ENCODE measurements around the gene PCGF5.
A peak's percentile ranks its signal among the peaks of the same experiment; 100 is the strongest.
"Not testable (repeated sequence)": the region's sequence is repeated elsewhere in the genome, so short reads cannot be mapped to it uniquely, and the experiment has no call there.

Gene PCGF5

DNA sequence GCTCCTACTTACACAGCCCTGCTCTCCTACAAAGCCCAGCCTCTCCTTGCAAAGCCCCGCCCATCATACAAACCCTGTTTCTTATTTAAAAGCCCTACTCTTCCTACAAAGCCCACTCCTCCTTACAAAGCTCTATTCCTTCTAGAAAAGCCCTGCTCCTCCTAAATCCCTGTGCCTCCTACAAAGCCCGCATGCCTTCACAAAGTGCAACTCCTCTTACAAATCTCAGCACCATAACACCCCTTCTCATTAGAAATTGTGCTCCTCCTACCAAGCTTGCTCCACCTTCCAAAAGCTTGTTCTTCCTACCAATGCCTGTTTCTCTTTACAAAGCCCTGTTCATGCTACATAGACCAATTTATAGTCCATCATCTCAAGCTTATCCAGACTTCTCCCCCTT is 66.1 kb downstream of the PCGF5 start:
- DNase-seq (ENCODE audit: low spot score) = no peak

DNA sequence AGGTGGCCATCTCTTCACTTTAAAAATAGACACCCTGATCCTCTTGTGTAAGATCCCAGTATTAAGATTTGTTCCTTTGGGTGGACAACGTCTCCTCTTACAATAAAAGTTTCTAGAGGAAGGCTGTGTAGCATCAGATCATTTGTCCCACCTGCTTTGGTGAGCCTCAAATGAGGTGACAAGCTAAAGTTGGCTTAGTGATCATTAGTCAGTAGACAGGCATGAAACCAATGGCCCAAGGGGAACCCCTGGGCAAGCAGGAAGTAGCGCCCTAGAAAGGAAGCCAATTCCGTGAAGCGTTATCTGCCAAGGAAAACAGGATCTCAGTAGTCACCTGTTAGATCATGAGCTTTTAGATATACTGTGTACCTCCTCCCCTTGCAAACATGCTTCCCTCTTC is 66.8 kb downstream of the PCGF5 start:
- no peak for DNase-seq (ENCODE audit: low spot score)

DNA sequence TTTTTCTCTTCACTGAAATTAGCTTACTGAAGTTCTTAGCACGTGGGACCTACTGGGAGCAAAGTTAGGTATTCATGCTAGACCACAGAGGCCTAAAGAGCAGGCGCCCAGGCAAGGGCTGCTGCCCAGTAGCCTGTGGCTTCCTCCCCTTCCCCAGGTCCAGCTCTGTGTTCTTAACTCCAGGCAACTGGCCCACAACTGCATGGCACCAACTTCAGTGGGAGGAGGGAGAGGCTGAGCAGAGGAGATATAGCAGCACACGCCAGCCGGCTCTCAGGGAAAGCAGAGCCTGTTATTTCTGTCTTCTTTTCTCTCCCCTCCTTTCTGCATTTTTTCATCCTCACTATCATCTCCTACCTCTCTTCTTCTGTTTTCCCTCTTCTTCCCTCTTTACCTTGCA is 67.4 kb downstream of the PCGF5 start:
- DNase-seq (ENCODE audit: low spot score) = no peak

DNA sequence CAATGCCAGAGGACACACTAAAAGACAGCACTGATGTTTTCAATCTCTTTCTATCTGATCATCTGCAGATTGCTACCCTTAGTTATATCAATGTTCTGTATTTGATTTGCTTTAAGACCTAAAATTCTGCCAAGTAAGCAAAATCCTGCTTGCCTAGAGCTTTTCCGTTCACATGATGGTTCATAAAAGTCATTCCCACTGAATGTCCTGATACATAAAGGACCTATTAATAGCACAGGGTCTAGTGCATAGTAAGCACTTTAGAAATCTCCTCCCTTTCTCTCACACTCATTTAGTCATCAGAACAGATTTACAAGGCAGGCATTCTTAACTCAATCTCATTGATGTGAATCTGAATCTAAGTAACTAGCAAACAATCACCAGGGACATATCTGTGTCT is 68.8 kb downstream of the PCGF5 start:
- DNase-seq (ENCODE audit: low spot score) = no peak

DNA sequence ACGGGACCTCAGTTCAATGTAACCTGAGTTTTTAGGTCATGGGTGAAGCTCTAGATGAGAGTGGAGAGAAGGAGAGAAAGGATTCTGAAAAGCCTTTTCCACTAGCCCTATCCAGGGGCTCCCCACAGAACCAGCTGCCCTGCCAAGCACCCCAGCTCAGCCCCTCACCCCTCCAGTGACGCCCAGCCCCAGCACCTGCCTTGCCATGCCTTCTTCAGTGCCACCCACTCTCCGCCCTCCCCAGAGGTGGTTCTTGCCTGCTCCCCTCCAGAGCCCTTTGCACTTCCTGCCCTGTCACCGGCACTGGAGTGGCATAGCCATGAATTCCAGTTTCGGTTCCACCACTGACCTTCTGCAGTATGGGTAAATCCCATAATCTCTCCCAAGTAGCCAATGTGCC is 70.1 kb downstream of the PCGF5 start:
- DNase-seq (ENCODE audit: low spot score) = no peak

DNA sequence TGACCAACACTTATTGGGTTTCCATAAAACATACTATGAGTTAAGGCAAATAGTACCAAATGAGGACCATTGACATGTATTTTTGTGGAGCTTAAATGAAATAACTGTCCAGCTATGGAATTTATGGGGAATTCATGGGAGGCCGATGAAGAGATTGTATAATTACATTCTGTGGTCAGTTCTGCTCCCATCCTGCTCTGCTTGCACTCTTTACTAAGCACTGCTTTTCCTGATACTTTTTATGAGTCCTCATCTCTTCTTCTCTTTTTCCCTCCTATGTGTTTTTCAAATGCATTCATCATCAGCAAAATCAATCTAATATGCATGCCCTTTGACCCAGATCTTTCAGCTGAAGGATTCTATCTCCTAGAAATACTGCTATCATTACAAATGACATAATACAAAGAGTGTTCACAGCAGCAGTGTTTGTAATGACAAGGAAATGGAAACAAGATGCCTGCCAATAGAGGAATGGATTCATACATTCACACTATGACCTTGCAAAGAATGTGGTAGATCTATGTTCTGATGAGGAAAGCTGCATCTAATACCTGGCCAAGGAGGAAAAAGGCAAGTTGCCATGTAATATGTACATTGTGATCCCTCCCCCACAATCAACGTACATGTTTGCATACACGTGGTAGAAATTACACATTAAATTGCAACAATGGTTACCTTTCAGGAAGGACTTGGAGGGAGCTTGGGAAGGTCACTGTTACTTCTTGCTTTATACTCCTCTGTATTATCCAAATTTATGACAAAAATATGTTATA is 73.9 kb downstream of the PCGF5 start:
- DNase-seq (ENCODE audit: low spot score) = no peak

DNA sequence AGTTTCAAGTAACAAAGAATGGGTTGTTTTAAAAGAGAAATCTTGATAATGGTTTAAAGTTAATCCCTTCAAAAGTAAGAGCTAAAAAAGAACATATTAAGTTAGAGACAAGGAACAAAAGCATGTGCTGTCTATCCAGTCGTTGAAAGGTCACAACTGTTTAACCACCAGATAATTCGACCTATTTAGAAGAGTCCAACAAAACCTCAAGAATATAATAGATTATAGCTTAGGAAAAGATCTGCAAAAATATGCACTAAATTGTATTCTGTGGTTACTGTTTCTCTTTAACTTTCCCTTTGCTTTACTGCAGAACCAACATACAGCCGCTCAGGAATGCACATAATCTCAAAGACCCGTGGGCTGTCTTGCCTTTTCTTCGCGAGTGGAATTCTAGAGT is 74.9 kb downstream of the PCGF5 start:
- DNase-seq (ENCODE audit: low spot score) = no peak

DNA sequence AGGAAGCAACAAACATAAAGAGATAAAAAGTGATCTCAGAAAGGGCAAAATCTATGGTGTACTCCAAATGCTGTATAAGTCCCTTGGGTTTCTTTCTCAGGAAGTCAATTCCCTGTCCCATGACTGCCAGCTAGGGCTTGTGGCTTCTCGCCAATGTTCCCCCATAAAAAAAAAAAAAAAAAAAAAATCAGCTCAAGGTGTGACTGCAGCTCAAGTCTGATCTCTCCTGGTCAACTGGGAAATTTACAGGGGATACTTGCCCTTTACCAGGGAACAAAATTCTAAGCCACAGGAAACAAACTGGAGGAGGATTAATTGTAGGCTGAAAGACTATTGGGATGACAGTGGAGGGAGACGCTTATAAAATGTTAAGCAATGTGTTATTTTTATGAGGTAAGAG is 76.0 kb downstream of the PCGF5 start:
- no peak for DNase-seq (ENCODE audit: low spot score)

DNA sequence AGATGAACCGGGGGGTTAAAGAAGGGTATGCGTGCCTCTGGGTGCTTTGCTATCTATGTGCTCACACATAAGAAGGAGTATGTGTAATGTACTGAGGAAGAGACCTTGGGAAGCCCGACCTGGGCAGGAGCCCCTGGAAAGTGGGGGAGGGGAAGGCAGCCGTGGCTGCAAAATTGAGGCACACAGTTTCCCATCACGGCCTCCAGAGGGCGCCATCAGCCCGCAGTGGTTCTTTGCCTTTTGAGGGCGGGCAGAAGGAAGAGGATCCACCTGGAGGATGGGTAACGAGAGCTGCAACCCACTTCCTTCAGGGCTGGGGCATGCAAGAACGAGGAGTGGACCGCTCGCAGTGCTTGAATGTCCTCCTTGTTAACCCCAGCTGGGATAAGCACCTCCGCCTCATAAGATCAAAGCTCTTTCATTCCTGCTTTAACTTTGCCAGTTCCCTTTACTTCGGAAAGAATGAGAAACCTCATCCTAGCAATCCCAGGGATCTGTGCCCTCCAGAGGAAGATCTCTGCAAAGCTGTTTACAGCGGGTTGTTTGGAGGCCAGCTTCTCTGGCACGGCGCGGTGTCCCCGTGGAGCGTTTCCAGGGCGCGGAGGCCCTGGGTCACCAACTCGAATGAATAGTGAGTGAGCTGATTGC is 77.9 kb downstream of the PCGF5 start:
- DNase-seq (ENCODE audit: low spot score) = peak; percentile 60

DNA sequence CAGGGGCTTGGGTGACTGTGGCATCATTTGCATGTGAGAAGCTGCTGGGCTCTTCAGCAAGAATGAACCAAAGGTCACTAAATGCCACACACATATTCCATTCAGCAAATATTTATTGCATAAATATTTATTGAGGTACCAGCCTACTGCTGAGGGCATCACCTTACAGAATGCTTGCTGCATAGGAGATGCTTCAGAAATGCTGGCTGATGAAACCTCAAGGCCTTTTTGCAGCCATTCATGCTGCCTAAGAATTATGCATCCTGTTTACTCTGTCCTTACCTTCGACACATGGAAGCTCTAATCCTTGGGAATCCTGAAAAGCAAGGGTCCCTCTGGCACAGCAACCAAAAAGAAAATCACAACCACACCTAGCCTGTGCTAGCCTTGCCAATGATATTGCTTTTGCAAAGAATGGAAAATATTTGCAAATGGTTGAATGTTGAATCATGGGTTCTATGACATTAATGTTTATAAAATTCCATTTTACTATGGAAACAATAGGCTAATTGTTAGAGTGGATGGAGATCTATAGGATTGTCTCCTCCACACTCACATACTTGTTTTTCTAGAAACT is 79.6 kb downstream of the PCGF5 start:
- no peak for DNase-seq (ENCODE audit: low spot score)

DNA sequence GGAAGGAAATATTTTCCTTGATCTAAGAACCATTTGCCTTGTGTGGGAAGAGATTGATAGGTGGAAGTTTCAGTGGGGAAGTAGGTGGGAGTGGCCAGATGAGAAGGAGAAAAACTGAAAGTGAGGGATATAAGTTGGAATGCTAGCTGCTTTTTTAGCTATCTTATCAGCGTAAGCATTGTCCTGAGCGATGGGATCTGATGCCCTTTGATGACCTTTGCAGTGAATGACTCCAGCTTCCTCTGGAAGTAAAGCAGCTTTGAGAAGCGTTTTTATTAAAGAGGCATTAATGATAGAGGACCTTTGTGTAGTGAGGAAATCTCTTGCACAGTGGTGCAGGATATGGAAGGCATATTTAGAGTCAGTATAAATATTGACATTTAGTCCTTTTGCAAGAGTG is 82.5 kb downstream of the PCGF5 start:
- not testable (repeated sequence) for DNase-seq (ENCODE audit: low spot score)

DNA sequence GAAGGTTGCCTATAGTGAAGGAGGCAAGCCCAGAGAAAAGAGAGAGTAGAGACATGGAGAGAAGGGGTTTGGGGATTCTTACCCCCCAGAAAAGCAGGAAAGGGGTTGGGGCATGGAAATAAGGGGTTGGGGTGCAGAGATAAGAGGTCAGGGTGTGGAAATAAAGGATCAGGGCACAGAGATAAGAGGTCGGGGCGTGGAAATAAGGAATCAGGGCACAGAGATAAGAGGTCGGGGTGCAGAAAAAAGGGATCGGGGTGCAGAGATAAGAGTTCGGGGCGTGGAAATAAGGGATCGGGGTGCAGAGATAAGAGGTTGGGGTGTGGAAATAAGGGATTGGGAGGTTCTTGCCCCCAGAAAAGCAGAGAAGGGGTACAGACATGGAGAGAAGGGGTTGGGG is 85.5 kb downstream of the PCGF5 start:
- DNase-seq (ENCODE audit: low spot score) = not testable (repeated sequence)

DNA sequence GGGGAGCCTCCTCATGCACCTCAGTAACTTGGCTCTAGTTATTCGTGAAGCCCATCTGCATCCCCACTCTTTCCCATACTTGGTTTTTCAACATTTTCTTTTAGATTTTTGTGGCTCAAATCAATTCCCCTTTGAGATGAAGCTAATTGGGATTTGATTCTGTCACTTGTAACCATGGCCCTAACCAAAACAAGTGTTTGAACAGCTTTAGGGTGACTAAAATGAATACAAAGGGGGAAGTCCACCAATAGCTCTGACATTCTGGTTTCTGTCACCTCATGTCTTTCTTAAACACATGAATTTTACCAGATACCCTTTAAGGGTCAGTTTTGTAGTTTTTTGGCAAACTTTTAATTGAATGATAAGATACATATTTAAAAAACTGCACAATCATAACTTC is 87.0 kb downstream of the PCGF5 start:
- DNase-seq (ENCODE audit: low spot score) = no peak

DNA sequence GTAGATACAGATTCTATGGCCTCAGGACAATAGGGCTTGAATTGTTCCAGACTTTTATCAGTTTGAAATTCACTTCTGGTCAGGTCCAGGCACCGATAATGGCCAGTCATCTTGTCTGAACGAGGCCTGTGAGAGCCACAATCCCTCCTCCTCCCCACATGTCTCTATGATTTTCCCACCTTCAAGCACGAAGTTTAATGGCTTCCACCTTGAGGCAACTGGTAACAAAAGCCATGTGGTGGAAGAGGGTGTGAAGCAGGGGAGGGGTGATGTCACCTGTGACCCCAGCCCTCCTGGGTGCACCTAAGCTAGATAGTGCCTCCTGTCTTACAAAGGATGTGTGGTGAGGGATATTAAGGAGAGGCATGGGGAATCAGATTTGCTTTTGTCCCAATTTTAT is 89.2 kb downstream of the PCGF5 start:
- no peak for DNase-seq (ENCODE audit: low spot score)

DNA sequence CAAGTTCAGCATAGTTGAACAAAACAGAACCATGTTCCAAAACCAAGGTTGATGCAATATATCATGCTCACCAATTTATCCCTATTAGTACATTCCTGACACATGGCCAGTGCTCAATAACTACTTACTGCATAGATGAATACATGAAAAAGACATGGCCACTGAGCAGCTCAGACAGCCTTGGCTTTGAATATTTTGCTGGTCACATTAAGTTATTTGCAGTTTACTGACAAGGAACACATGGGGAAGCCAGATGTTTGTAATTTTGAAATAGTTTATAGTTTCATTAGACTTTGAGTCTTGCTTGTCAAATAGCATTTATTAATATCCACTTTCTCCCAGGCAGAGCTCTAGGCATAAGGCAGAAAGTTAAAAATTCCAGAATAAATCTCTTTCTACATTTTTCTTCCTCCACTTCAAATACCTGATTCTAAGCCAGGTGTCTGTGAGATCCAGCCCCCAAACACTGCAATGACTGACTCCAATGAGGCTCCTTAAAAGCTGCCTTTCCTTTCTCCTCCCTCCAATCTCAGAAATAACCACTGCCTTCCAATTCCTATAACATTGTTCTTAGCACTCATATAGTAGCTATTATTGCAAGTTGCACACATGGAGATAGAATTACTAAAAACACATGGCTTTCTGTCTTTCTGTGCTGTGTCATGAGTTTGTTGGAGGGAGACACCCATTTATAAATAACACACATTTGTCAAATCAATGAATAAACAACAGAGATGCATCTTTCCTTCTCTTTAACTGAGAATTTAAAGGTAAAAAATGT is 91.3 kb downstream of the PCGF5 start:
- no peak for DNase-seq (ENCODE audit: low spot score)

DNA sequence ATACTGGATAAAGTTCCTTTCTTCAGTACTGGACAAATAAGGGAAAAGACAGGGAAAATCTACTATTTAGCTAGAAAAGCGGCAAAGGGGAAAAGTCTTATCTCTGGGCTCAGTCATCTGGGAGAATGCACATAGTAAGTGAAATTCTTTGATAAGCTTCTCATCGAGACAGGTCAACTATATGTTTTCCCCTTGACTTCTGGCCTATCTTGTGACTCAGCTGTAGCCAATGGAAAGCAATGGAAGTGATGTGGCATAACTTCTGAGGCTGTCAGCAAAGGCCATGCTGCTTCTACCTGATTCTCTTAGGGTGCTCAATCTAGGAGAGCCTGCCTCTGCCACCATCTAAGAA is 91.9 kb downstream of the PCGF5 start:
- no peak for DNase-seq (ENCODE audit: low spot score)

DNA sequence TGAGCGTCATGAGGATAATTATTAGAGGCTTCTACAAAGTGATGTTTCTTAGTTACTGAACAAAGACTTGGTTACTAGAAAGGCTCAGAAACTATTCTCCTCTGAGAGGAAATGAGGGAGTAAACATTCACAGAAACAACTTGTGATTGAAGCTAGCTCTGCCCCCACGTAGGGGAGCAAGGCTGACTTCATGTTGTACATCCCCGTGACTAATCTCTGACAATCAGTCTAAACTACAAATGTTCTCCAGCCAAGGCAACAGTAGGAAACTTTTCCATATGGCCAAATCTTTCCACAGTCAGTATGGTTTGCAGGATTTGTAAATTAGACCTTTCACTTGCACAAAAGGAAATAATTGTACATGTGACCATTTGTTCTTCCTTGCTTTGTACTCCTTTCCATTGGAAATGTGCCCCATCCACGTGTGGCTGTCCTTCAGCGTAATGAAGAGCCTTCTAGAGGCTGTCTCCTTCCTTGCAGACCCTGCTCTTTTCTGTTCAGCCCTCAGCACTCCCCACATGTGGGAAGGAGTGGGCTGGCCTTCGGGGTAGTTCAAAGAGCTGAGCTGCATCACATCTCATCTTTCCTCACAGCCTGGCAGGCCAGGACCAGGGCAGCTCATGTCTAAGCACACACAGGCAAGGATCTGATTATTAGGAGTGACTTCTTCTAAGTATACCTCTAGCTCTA is 93.5 kb downstream of the PCGF5 start:
- DNase-seq (ENCODE audit: low spot score) = no peak

DNA sequence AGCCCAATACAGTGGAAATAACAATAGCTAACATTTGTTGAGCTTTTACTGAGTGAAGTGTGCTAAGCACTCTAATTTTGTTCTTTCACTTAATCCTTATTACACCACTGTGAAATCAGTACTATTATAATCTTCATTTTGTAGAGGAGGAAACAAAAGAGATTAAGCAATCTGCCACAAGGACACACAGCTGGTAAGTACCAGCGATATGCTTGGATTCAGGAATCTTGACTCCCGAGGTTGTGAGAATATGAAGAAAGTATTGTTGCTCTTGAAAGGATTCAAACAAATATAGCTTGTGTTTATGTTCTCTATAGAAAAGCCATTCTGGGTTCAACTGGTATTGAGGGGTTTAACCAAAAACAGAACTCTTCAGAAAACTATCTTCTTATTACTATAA is 96.0 kb downstream of the PCGF5 start:
- no peak for DNase-seq (ENCODE audit: low spot score)

DNA sequence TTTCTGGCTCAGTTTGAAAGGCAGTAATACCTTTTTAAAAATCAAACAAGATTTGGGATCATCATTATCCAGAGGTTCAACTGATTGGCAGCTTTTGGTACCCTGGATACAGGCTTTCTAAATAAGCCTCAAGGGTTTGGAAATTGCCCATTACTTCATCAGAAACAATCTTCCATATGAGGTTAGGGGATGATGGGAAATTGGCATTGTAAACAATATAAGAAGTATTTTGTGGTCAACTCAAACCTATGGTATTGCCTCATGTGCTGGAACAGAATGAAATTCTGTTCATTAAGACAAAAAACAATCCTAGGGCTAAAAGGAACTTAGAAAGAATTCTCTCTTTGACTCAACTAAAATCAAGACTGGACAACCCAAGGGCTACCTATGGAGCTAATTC is 97.1 kb downstream of the PCGF5 start:
- no peak for DNase-seq (ENCODE audit: low spot score)

DNA sequence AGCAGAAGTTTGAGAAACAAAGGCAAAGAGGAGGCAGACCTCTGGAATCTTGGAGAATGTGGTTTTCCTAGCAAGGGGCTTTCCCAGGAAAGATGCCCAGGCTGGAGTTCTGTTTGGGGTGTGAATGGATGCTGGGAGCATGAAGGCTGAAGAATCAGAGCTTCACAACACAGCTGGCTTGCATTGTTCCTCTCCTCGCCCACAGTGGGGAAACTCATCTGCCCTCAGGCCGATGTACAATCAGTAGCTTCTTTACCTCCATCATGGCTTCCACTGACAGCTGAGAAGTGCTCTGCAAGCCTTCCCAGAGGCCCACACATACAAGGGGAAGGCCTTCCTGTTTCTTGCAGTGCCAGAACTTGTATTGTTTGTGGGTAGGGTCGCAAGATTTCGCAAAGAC is 98.9 kb downstream of the PCGF5 start:
- no peak for DNase-seq (ENCODE audit: low spot score)

DNA sequence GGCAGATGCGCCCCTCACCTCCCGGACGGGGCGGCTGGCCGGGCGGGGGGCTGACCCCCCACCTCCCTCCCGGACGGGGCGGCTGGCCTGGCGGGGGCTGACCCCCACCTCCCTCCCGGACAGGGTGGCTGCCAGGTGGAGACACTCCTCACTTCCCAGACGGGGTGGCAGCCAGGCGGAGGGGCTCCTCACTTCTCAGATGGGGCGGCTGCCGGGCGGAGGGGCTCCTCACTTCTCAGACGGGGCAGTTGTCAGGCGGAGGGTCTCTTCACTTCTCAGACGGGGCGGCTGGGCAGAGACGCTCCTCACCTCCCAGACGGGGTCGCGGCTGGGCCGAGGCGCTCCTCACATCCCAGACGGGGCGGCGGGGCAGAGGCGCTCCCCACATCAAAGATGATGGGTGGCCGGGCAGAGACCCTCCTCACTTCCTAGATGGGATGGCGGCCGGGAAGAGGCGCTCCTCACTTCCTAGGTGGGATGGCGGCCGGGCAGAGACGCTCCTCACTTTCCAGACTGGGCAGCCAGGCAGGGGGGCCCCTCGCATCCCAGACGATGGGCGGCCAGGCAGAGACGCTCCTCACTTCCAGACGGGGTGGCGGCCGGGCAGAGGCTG is 102.9 kb downstream of the PCGF5 start:
- not testable (repeated sequence) for DNase-seq (ENCODE audit: low spot score)
